OCI-LY3 (cell line): ENCODE data around the gene GRIP1.

Source experiments
- H2AFZ ChIP-seq: fragments of 200-600, 300-600 bp; shearing (Covaris generic); 2 replicates; pipeline ENCODE4 v1.6.0; 2014; ENCODE audit warnings: antibody characterized with exemption, low read depth, low read length
- H3K27ac ChIP-seq: fragments of 200-600, 300-600 bp; sonication (generic); 2 replicates; pipeline ENCODE4 v1.5.1; 2014; ENCODE audit warnings: mild to moderate bottlenecking, low read length, moderate library complexity, mixed read lengths
- H3K27me3 ChIP-seq: fragments of 200-600, 300-600 bp; sonication (generic); 2 replicates; pipeline ENCODE4 v1.6.1; 2014; ENCODE audit warnings: low read depth, low read length, mixed read lengths
- H3K36me3 ChIP-seq: fragments of 200-600, 300-600 bp; sonication (generic); replicated peaks from 2 replicates; pipeline ENCODE3; 2014; ENCODE audit warnings: low read depth, low read length, mixed read lengths
- H3K4me1 ChIP-seq: fragments of 300-600, 200-600 bp; sonication (generic); 2 replicates; pipeline ENCODE4 v1.6.1; 2014; ENCODE audit warnings: low read length, mixed read lengths
- H3K4me2 ChIP-seq: fragments of 200-600, 300-600 bp; sonication (generic); 2 replicates; pipeline ENCODE4 v1.6.1; 2014; ENCODE audit warnings: low read length, mixed read lengths
- H3K4me3 ChIP-seq: fragments of 300-600, 200-600 bp; sonication (generic); 2 replicates; pipeline ENCODE4 v1.5.1; 2014; ENCODE audit warnings: antibody characterized with exemption, mild to moderate bottlenecking, low read length, moderate library complexity
- H3K79me2 ChIP-seq: fragments of 300-600, 200-600 bp; shearing (Covaris generic); 2 replicates; pipeline ENCODE4 v1.6.1; 2014; ENCODE audit warnings: mild to moderate bottlenecking, low read length, mixed read lengths
- H3K9ac ChIP-seq: fragments of 300-600, 200-600 bp; shearing (Covaris generic); 2 replicates; pipeline ENCODE4 v1.6.0; 2014; ENCODE audit warnings: mild to moderate bottlenecking, low read length, moderate library complexity
- H3K9me3 ChIP-seq: fragments of 200-600, 300-600 bp; shearing (Covaris generic); 2 replicates; pipeline ENCODE4 v1.6.1; 2014; ENCODE audit warnings: low read length, mixed read lengths; ENCODE audit not compliant: insufficient read depth
- H4K20me1 ChIP-seq: fragments of 200-600, 300-600 bp; sonication (generic); 2 replicates; pipeline ENCODE4 v1.6.1; 2016; ENCODE audit warnings: low read length, mixed read lengths; ENCODE audit not compliant: insufficient read depth
- CTCF ChIP-seq: fragments of 200-600, 300-600 bp; sonication (generic); IDR thresholded peaks from 2 replicates; pipeline ENCODE4 v1.5.1; 2014; ENCODE audit warnings: antibody characterized with exemption, low read length, low read depth
- EZH2phosphoT487 ChIP-seq: fragments of 200-600 bp; shearing (Covaris generic); IDR thresholded peaks from 2 replicates; pipeline ENCODE4 v1.6.1; 2018; ENCODE audit warnings: antibody characterized with exemption, mixed run types, low read depth

Gene GRIP1

GRCh38 chr12:66637699-66638301 is 41.1 kb downstream of the GRIP1 start:
- Histone ChIP-seq H3K4me2 (no peak overlapping the region), H4K20me1 (no peaks in the 10 kb centered on the region), H3K4me3 (no peak overlapping the region), H3K27me3 (no peaks in the 10 kb centered on the region), H3K9ac (no peak overlapping the region), H3K36me3 (no peaks in the 10 kb centered on the region), H3K27ac (no peak overlapping the region), H3K9me3 (no peaks in the 10 kb centered on the region), H3K79me2 (no peaks in the 10 kb centered on the region), H2AFZ (no peak overlapping the region), H3K4me1 (no peaks in the 10 kb centered on the region)
- TF ChIP-seq CTCF (no peak), EZH2phosphoT487 (no peak)

GRCh38 chr12:66636771-66637170 is 42.1 kb downstream of the GRIP1 start:
- Histone ChIP-seq H3K79me2 (no peaks in the 10 kb centered on the region), H3K9me3 (no peaks in the 10 kb centered on the region), H4K20me1 (no peaks in the 10 kb centered on the region), H3K9ac (no peak overlapping the region), H3K4me1 (no peaks in the 10 kb centered on the region), H2AFZ (no peak overlapping the region), H3K27ac (no peak overlapping the region), H3K4me3 (no peak overlapping the region), H3K27me3 (no peaks in the 10 kb centered on the region), H3K4me2 (no peak overlapping the region), H3K36me3 (no peaks in the 10 kb centered on the region)
- TF ChIP-seq EZH2phosphoT487: no peak
- no peak for TF ChIP-seq CTCF

- H3K9ac ChIP-seq: no peak overlapping the region
- no peak overlapping the region for H3K4me2 ChIP-seq
- no peak overlapping the region for H2AFZ ChIP-seq
- H3K36me3 ChIP-seq: no peaks in the 10 kb centered on the region
- TF ChIP-seq EZH2phosphoT487: no peak
- TF ChIP-seq CTCF: no peak
- H3K9me3 ChIP-seq: no peaks in the 10 kb centered on the region
- no peaks in the 10 kb centered on the region for H4K20me1 ChIP-seq
- peaks cover 6% of the 10 kb centered on the region for H3K4me1 ChIP-seq
- no peaks in the 10 kb centered on the region for H3K79me2 ChIP-seq
- no peak overlapping the region for H3K27ac ChIP-seq
- H3K27me3 ChIP-seq: no peaks in the 10 kb centered on the region
- H3K4me3 ChIP-seq: no peak overlapping the region
Observed at GRCh38 chr12:66633676-66634075, 45.2 kb downstream of the GRIP1 start.

- Histone ChIP-seq H3K4me1 (peaks cover 37% of the 10 kb centered on the region), H3K4me2 (no peak overlapping the region), H2AFZ (no peak overlapping the region), H3K9me3 (no peaks in the 10 kb centered on the region), H3K36me3 (no peaks in the 10 kb centered on the region), H3K27me3 (no peaks in the 10 kb centered on the region), H3K27ac (no peak overlapping the region), H3K79me2 (no peaks in the 10 kb centered on the region), H3K9ac (no peak overlapping the region), H4K20me1 (no peaks in the 10 kb centered on the region), H3K4me3 (no peak overlapping the region)
- TF ChIP-seq CTCF: no peak
- TF ChIP-seq EZH2phosphoT487: no peak
Observed at GRCh38 chr12:66629138-66629870, 49.6 kb downstream of the GRIP1 start.
